Raji (cell line): Measurements from ENCODE around the gene HOMER1.

Experiments
- POLR2A ChIP-seq: IDR thresholded peaks from 2 replicates; pipeline ENCODE4 v1.6.1; 2011; ENCODE audit warnings: low read depth, low read length, control low read depth; ENCODE audit not compliant: insufficient read depth

HOMER1 gene

DNA sequence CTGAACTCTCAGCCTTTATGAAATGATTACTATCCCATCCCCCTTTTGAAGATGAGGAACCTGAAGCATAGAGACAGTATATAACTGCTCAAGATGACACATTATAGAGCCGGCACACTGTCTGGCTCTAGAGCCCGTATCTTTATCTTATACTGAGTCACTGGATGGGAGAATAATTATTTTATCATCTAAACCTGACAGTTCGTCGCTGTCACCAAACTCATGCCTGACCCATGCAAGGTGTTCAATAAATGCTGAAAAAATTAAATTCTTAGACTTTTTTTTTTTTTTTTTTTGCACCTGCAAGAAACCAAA is 38.8 kb downstream of the HOMER1 start:
- no peak for TF ChIP-seq POLR2A

DNA sequence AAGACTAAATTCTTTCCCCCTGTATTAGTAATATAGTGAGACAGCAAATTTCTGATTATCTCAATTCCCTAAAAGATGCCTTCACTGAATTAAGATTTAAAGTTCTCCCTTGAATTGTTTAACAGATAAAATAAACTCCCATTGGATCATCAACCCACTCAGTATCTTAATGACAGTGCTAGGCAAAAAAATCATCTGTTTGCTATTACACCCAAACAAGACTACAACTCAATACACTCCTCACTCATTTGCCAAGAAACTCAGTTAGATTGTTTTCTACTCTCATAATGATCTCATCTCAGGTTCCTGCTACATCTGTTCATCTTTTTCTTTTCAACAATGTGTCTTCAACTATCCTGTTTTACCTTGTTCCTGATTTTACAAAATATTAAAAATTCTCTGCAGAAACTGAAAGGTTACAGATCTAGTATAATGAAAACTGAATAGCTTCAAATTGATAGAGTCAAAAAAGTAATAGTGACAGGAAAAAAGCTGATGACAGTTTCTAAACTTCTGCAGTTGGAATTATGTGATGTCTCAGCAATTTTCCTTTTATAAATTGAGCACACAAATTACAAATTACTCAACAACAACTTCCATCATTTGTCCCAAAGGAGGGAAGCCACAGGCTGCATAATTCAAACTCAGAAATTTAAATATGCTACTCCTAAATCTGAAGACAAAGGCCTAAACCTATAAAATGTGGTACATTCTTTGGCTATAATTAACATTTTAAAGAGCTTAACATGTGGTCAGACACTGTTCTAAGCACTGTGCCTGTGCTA is 39.4 kb downstream of the HOMER1 start:
- no peak for TF ChIP-seq POLR2A

GRCh38 chr5:79471556-79471955 is 42.4 kb downstream of the HOMER1 start:
- TF ChIP-seq POLR2A, result no peak

DNA sequence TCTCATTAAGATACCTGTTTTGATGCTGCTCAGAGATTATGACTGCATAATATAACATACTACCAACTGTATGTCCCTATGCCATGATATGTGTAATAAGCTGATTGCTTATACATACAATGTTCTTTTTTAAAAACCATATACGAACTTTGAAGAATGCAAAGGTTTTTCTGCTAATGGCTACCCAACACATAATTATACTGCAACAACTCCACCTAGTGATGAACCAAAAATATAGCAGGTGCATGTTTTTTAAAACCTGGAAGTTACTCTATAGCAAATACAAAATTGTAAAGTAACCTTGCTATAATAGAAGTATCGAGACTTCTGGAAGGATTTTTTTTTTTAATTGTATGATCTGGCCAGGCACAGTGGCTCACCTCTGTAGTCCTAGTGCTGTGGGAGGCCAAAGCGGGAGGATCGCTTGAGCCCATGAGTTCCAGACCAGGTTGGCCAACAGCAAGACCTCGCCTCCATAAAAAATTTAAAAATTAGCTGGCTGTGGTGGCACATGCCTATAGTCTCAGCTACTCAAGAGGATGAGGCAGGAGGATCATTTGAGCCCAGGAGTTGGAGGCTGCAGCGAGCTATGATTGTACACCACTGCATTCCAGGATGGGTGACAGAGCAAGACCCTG is 49.1 kb downstream of the HOMER1 start:
- TF ChIP-seq POLR2A, result no peak

- TF ChIP-seq POLR2A, result no peak
These were observed 49.7 kb downstream of the HOMER1 start for GRCh38 chr5:79464278-79464677.

DNA sequence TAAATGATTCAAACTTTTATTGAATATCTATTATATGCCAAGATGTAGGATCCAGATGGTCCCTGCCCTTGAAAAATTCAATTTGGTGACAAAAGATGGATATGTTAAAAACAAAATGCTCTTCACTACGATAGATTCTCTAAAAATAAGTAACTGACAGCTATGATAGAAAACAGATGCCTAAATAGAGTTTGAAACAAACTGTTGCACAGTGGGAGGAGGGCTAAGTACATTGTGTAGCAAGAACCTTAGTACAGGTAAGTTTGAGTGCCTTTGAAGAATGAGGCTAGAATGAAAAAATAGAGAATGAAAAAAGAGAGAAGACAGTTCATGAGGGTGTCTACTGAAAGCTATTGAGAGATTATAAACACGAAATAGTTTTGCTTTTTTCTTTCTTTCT is 54.3 kb downstream of the HOMER1 start:
- TF ChIP-seq POLR2A, result no peak

DNA sequence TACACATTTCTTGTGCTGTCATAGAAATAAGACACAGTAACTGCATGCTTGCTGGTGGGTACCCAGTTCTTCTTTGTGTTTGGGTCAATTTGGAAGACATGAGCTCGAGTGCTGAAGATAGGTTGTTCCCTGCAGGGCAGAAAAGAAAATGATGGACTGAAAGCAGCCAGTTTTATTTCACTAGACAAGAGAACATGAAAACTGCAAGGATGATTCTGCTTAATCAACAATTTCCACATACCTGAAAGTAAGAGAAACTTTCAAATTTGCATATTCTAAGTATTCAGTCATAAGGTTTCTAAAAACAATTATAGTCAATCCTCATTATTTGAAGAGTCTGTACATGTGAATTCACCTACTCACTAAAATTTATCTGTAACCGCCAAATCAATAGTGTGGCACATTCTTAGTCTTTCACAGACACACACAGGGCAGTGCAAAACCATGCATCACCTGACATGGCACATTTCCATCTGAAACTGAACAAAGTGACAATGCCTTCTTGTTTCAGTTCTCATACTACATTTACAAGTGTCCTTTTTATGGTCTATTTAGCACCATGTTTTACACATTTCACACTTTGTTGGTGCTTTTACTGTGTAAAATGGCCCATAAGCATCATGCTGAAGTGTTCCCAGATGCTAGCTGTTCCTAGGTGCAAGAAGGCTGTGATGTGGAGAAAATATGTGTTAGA is 56.9 kb downstream of the HOMER1 start:
- TF ChIP-seq POLR2A, result no peak

DNA sequence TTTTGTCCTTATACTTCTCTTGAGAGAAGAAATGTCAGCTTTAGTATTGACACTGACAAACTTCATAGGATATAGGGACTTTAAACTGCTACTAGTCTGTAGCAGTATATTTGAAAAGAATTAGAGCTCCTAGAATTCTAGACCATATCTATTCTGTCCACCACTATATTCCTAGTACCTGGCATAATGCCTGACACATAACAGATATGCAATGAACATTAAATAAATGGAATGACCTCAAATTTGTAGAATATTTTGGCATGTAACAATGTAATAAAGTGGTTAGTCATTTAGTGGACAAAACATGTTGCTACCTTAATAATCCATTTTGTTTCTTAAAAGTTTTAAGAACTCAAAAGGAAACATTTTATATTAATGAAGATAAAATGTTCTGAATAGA is 57.5 kb downstream of the HOMER1 start:
- no peak for TF ChIP-seq POLR2A

GRCh38 chr5:79454043-79454442 is 59.9 kb downstream of the HOMER1 start:
- TF ChIP-seq POLR2A, result no peak

DNA sequence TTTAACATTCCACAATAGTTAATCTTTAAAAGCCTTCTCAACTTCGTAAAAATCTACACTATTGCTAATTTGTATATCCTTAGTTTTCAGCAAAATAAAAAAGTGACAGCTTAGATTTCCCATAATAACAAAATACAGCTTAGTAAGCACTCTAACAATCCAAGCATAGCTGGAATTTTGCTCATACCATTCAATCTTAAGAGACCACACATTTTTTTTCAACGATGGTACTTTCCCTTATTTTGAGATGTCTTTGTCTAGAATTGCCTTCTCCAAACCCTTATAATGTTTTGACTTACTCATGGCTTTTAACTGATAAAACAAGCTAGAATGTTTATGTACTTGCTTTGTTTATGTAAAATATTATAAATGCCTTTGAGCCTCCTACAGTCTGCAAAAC is 65.6 kb downstream of the HOMER1 start:
- no peak for TF ChIP-seq POLR2A

DNA sequence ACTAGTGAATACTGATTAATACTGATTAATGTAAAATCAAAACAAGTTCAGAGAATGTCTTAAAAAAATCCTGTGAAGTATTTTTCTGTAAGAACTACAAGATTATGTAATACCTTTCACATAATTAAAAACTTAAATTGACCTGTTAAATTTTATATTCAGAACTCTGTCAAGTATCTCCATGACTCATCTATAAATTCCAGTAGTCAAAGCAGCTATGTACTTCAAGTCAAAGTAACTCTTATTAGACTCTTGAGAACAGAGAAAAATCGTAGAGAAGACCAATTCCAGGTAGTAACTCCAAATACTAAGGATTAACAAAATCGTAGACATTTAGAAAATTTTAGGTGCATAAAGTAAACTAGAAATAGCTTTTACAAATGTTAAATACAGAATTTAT is 77.1 kb downstream of the HOMER1 start:
- no peak for TF ChIP-seq POLR2A

- TF ChIP-seq POLR2A, result no peak
These were observed 77.7 kb downstream of the HOMER1 start for GRCh38 chr5:79436224-79436623.

DNA sequence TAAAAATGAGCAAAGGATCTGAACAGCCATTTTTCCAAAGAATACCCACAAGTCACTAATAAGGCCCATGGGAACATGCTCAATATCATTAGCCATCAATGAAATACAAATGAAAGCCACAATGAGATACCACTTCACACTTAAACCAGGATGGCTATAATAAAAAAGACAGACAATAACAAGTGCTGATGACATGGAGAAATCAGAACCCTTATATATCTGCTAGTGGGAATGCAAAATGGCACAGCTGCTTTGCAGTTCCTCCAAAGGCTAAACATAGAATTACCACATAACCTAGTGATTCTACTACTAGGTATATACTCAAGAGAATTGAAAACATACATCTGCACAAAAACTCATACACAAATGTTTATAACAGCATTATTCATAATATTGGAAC is 83.7 kb downstream of the HOMER1 start:
- no peak for TF ChIP-seq POLR2A

DNA sequence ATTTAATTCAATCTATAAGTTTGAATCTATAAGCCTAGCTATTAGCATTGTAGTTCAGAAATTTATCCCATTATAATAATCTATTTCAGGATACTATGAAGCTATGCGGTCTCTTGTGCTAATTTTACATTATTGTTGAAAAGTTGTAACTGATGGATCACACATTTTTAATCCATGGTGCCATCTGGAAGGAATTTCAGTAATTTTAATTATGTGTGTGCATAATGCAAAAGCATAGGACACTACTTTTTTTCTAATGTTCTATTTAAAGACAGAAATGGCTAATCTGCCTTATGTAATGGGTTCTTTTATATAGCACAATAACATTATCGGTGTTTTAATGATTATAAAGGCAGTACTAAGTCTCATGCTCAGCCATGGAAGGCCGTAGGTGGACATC is 90.6 kb downstream of the HOMER1 start:
- TF ChIP-seq POLR2A, result no peak

GRCh38 chr5:79420248-79420647 is 93.7 kb downstream of the HOMER1 start:
- no peak for TF ChIP-seq POLR2A

GRCh38 chr5:79418276-79418675 is 95.7 kb downstream of the HOMER1 start:
- no peak for TF ChIP-seq POLR2A
